GM12878 (cell line): ENCODE results near the gene CAB39L. TPM values are rescaled to one million over a fixed set of nuclear protein-coding genes. Genes with fewer than 3 reads are reported as not detected.

ENCODE experiments used
- ATAC-seq: fragments of 200-7000 bp; cut with Tn5 transposase; 3 replicates; pipeline ENCODE4 v1.9.1; 2020; ENCODE audit warnings: mild to moderate bottlenecking, moderate library complexity
- BruUV-seq: library from RNA; stranded (reverse); fragments of 400-500 nt; replicated peaks from 2 replicates; lab custom pipeline; 2021; lab: Mats Ljungman, UMichigan
- CTCF ChIA-PET: fragments of 300-600 bp; sonication (Branson Sonifier 250); formaldehyde crosslinking; extraction: SDS; loops from one replicate; lab custom pipeline; 2021; ENCODE audit warnings: inconsistent platforms; lab: Yijun Ruan, JAX
- POLR2A ChIA-PET: fragments of 350-600 bp; formaldehyde crosslinking; extraction: SDS; loops from one replicate; lab custom pipeline; 2021; ENCODE audit warnings: inconsistent platforms; lab: Charles Lee
- RAD21 ChIA-PET: fragments of 300-600 bp; sonication (Branson Sonifier 250); formaldehyde crosslinking; loops from one replicate; lab custom pipeline; 2023; ENCODE audit warnings: antibody characterized with exemption; ENCODE audit not compliant: unreplicated experiment; lab: Charles Lee
- SMC1A ChIA-PET: fragments of 300-600 bp; sonication (Branson Sonifier 250); formaldehyde crosslinking; loops from one replicate; lab custom pipeline; 2023; ENCODE audit not compliant: unreplicated experiment, uncharacterized antibody; lab: Charles Lee
- DNase-seq: peaks from one replicate; pipeline ENCODE4 v3.0.0-alpha.2; 2011; ENCODE audit warnings: low read depth, low spot score
- FAIRE-seq: peaks from 3 replicates; lab custom pipeline; 2011; peaks lifted over from hg19 to GRCh38; lab: Jason Lieb, UNC
- H2AFZ ChIP-seq: 2 replicates; pipeline ENCODE4 v1.6.0; 2011; ENCODE audit warnings: low read depth, low read length, control low read depth; ENCODE audit not compliant: control insufficient read depth
- H3K27ac ChIP-seq: 2 replicates; pipeline ENCODE4 v1.5.1; 2011; ENCODE audit warnings: control low read depth; ENCODE audit not compliant: control insufficient read depth, insufficient read depth
- H3K27me3 ChIP-seq, 2 experiments: replicated peaks in 1 of 2; 2 replicates each; pipeline versions ENCODE4 v1.6.0 to v1.6.1; 2011; ENCODE audit warnings: low read length in 1 of 2; ENCODE audit not compliant: control insufficient read depth in 2 of 2, insufficient read depth in 2 of 2
- H3K36me3 ChIP-seq, 2 experiments: 2 replicates each; pipeline ENCODE4 v1.5.1; 2011; ENCODE audit warnings: low read length in 1 of 2; ENCODE audit not compliant: control insufficient read depth in 2 of 2, insufficient read depth in 2 of 2
- H3K4me1 ChIP-seq: 2 replicates; pipeline ENCODE4 v1.6.1; 2011; ENCODE audit warnings: mild to moderate bottlenecking, low read length, moderate library complexity, mixed read lengths; ENCODE audit not compliant: control insufficient read depth, insufficient read depth
- H3K4me2 ChIP-seq: 2 replicates; pipeline ENCODE4 v1.6.0; 2011; ENCODE audit warnings: control low read depth; ENCODE audit not compliant: control insufficient read depth, insufficient read depth
- H3K4me3 ChIP-seq: fragments of 200-600 bp; sonication (generic); 2 replicates; pipeline ENCODE4 v1.5.1; 2016
- H3K79me2 ChIP-seq: 2 replicates; pipeline ENCODE4 v1.6.0; 2011; ENCODE audit warnings: low read length; ENCODE audit not compliant: control insufficient read depth, insufficient read depth
- H3K9ac ChIP-seq: 2 replicates; pipeline ENCODE4 v1.8.0; 2011; ENCODE audit warnings: low read length, control low read depth, mixed read lengths; ENCODE audit not compliant: control insufficient read depth, insufficient read depth
- H3K9me3 ChIP-seq: replicated peaks from 3 replicates; pipeline ENCODE4 v1.5.1; 2011; ENCODE audit warnings: mild to moderate bottlenecking, low read length; ENCODE audit not compliant: control insufficient read depth, insufficient read depth
- H4K20me1 ChIP-seq: 2 replicates; pipeline ENCODE4 v1.6.0; 2011; ENCODE audit not compliant: control insufficient read depth, insufficient read depth
- ATF3 ChIP-seq: IDR thresholded peaks from 2 replicates; pipeline ENCODE4 v1.6.1; 2011; ENCODE audit warnings: low read depth, mild to moderate bottlenecking, low read length, moderate library complexity, borderline replicate concordance; ENCODE audit errors: extremely low read depth
- BMI1 ChIP-seq: fragments of 450-650 bp; IDR thresholded peaks from 2 replicates; pipeline ENCODE4 v1.6.1; 2016; ENCODE audit warnings: mild to moderate bottlenecking, moderate library complexity, borderline replicate concordance
- CBX3 ChIP-seq: fragments of 200-600 bp; sonication (generic); IDR thresholded peaks from 2 replicates; pipeline ENCODE4 v1.6.1; 2016; ENCODE audit warnings: low read depth, borderline replicate concordance
- ELK1 ChIP-seq: IDR thresholded peaks from 2 replicates; pipeline ENCODE4 v1.6.1; 2012; ENCODE audit warnings: low read depth, low read length, improper control_type of control experiment
- ESRRA ChIP-seq: IDR thresholded peaks from 2 replicates; pipeline ENCODE4 v1.6.1; 2012; ENCODE audit warnings: mild to moderate bottlenecking, low read length, improper control_type of control experiment
- EZH2 ChIP-seq: IDR thresholded peaks from 2 replicates; pipeline ENCODE4 v1.6.1; 2012; ENCODE audit warnings: low read depth, mild to moderate bottlenecking, control low read depth, inconsistent platforms, low read length, borderline replicate concordance; ENCODE audit not compliant: control insufficient read depth
- FOXK2 ChIP-seq: fragments of 450-650 bp; IDR thresholded peaks from 2 replicates; pipeline ENCODE4 v1.6.1; 2017; ENCODE audit warnings: mild to moderate bottlenecking, moderate library complexity
- HDGF ChIP-seq: fragments of 450-650 bp; IDR thresholded peaks from 2 replicates; pipeline ENCODE4 v1.6.1; 2016; ENCODE audit warnings: antibody characterized with exemption
- IRF4 ChIP-seq: IDR thresholded peaks from 2 replicates; pipeline ENCODE4 v1.6.1; 2011; ENCODE audit warnings: low read depth, low read length
- POLR2AphosphoS2 ChIP-seq: IDR thresholded peaks from 2 replicates; pipeline ENCODE4 v1.6.1; 2011; ENCODE audit warnings: low read depth, mild to moderate bottlenecking, low read length, improper control_type of control experiment, moderate library complexity
- STAT1 ChIP-seq: fragments of 450-650 bp; conservative IDR thresholded peaks from 2 replicates; pipeline ENCODE4 v1.6.1; 2014; ENCODE audit warnings: antibody characterized with exemption, mild to moderate bottlenecking
- ZNF217 ChIP-seq: fragments of 450-650 bp; IDR thresholded peaks from 2 replicates; pipeline ENCODE4 v1.6.1; 2017; ENCODE audit warnings: antibody characterized with exemption, mild to moderate bottlenecking
- WGBS: methylation state at CpG from one replicate; pipeline ENCODE4 v1.1.6; 2016; ENCODE audit warnings: low lambda C conversion rate; ENCODE audit not compliant: insufficient replicate concordance, insufficient coverage; ENCODE audit errors: missing lambda C conversion rate; 5-methylcytosine and 5-hydroxymethylcytosine counted together
- in situ Hi-C: fragments of 300-500 bp; cut with MboI; formaldehyde crosslinking; loops from 9 replicates; pipeline ENCODE4 v1.14.3; 2018; ENCODE audit warnings: mixed read lengths
- intact Hi-C: fragments of 100-400 bp; cut with micrococcal nuclease; formaldehyde crosslinking; loops from one replicate; pipeline ENCODE4 v1.14.2; 2022; ENCODE audit not compliant: unreplicated experiment
- polyA plus RNA-seq, 11 experiments: library from polyadenylated mRNA; depleted of rRNA in 4 of 11; unstranded in 6 of 11; stranded (reverse) in 5 of 11; fragments of >200 nt; fragmentation: Nextera tagmentation in 4 of 11; fragmentation: Illumina TruSeq in 1 of 11; extraction: Ambion mirVana in 4 of 11; extraction: Trizol in 1 of 11; gene quantifications; 1 replicate in 1 of 11; 2 replicates in 10 of 11; pipeline versions ENCODE4 v1.2.1 to v1.2.3, GENCODE V29; 2011 to 2016; ENCODE audit warnings: inconsistent platforms in 2 of 11, missing spikeins in 2 of 11, low read depth in 1 of 11
- total RNA-seq, 4 experiments: library from RNA; depleted of rRNA in 3 of 4; stranded (reverse); fragments of >200 nt in 3 of 4; fragmentation: Illumina TruSeq in 1 of 4; extraction: Trizol in 1 of 4; gene quantifications; 2 replicates each; pipeline versions ENCODE4 v1.2.1 to v1.2.3, GENCODE V29; 2013 to 2021
- TF ChIP-seq, protein P1 (sequence below): IDR thresholded peaks from 2 replicates; pipeline ENCODE4 v1.6.1; 2012; ENCODE audit warnings: low read length, inconsistent platforms
- TF ChIP-seq, protein P2 (sequence below): IDR thresholded peaks from 2 replicates; pipeline ENCODE4 v1.6.1; 2012; ENCODE audit warnings: improper control_type of control experiment, low read depth, low read length; ENCODE audit not compliant: insufficient replicate concordance
- TF ChIP-seq, protein P3 (sequence below): fragments of 150-350 bp; IDR thresholded peaks from 2 replicates; pipeline ENCODE4 v1.6.1; 2014; ENCODE audit warnings: mild to moderate bottlenecking, low read depth, low read length

CAB39L gene
- total and polyA plus RNA-seq, 10 of the 15 experiments (the other 5 are each of a cell fraction or from before 2014, with no cell fraction given) = 0.88 to 3.0 (median 1.7) TPM

GRCh38 chr13:49330546-49330864 is 113.4 kb downstream of the CAB39L start:
- Histone ChIP-seq H4K20me1 (no peaks in the 10 kb centered on the region), H3K27ac (no peak overlapping the region), H3K4me1 (no peaks in the 10 kb centered on the region), H3K79me2 (no peaks in the 10 kb centered on the region), H3K9me3 (no peaks in the 10 kb centered on the region), H3K9ac (no peak overlapping the region), H2AFZ (no peak overlapping the region), H3K27me3 (no peaks in the 10 kb centered on the region)
- RAD21 ChIA-PET = no interaction called here
- POLR2A ChIA-PET = no interaction called here
- no peak for DNase-seq
- no TSS peak for BruUV-seq
- TF ChIP-seq POLR2AphosphoS2 (no peak), EZH2 (no peak), STAT1 (no peak), ATF3 (no peak), ELK1 (no peak), BMI1 (no peak), IRF4 (no peak), FOXK2 (no peak), ZNF217 (no peak), HDGF (no peak), ESRRA (no peak), CBX3 (no peak)
- TF ChIP-seq, protein P1, sequence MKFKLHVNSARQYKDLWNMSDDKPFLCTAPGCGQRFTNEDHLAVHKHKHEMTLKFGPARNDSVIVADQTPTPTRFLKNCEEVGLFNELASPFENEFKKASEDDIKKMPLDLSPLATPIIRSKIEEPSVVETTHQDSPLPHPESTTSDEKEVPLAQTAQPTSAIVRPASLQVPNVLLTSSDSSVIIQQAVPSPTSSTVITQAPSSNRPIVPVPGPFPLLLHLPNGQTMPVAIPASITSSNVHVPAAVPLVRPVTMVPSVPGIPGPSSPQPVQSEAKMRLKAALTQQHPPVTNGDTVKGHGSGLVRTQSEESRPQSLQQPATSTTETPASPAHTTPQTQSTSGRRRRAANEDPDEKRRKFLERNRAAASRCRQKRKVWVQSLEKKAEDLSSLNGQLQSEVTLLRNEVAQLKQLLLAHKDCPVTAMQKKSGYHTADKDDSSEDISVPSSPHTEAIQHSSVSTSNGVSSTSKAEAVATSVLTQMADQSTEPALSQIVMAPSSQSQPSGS = no peak
- TF ChIP-seq, protein P2, sequence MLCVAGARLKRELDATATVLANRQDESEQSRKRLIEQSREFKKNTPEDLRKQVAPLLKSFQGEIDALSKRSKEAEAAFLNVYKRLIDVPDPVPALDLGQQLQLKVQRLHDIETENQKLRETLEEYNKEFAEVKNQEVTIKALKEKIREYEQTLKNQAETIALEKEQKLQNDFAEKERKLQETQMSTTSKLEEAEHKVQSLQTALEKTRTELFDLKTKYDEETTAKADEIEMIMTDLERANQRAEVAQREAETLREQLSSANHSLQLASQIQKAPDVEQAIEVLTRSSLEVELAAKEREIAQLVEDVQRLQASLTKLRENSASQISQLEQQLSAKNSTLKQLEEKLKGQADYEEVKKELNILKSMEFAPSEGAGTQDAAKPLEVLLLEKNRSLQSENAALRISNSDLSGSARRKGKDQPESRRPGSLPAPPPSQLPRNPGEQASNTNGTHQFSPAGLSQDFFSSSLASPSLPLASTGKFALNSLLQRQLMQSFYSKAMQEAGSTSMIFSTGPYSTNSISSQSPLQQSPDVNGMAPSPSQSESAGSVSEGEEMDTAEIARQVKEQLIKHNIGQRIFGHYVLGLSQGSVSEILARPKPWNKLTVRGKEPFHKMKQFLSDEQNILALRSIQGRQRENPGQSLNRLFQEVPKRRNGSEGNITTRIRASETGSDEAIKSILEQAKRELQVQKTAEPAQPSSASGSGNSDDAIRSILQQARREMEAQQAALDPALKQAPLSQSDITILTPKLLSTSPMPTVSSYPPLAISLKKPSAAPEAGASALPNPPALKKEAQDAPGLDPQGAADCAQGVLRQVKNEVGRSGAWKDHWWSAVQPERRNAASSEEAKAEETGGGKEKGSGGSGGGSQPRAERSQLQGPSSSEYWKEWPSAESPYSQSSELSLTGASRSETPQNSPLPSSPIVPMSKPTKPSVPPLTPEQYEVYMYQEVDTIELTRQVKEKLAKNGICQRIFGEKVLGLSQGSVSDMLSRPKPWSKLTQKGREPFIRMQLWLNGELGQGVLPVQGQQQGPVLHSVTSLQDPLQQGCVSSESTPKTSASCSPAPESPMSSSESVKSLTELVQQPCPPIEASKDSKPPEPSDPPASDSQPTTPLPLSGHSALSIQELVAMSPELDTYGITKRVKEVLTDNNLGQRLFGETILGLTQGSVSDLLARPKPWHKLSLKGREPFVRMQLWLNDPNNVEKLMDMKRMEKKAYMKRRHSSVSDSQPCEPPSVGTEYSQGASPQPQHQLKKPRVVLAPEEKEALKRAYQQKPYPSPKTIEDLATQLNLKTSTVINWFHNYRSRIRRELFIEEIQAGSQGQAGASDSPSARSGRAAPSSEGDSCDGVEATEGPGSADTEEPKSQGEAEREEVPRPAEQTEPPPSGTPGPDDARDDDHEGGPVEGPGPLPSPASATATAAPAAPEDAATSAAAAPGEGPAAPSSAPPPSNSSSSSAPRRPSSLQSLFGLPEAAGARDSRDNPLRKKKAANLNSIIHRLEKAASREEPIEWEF = no peak
- TF ChIP-seq, protein P3, sequence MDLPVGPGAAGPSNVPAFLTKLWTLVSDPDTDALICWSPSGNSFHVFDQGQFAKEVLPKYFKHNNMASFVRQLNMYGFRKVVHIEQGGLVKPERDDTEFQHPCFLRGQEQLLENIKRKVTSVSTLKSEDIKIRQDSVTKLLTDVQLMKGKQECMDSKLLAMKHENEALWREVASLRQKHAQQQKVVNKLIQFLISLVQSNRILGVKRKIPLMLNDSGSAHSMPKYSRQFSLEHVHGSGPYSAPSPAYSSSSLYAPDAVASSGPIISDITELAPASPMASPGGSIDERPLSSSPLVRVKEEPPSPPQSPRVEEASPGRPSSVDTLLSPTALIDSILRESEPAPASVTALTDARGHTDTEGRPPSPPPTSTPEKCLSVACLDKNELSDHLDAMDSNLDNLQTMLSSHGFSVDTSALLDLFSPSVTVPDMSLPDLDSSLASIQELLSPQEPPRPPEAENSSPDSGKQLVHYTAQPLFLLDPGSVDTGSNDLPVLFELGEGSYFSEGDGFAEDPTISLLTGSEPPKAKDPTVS = no peak
- TF ChIP-seq, all 136 proteins: peak for 0
- FAIRE-seq (no peak), ATAC-seq (no peak)
- H3K4me3 ChIP-seq = no peak overlapping the region
- no peak overlapping the region for H3K4me2 ChIP-seq
- ChIA-PET CTCF (no interaction called here), SMC1A (no interaction called here)
- no peaks in the 10 kb centered on the region for H3K36me3 ChIP-seq
- 100% methylated on average over 1 of the region's 1 CpG for whole genome bisulfite sequencing
- intact Hi-C loops = no loop called here
- in situ Hi-C loops = no loop called here
